Omental fat pad (tissue), 4 donors: ENCODE data around the gene PGM1. TPM values are rescaled to one million over a fixed set of nuclear protein-coding genes. Genes with fewer than 3 reads are reported as not detected.
A peak's percentile ranks its signal among the peaks of the same experiment; 100 is the strongest.

Experiments used
- ATAC-seq: fragments of 150-250 bp; one replicate; pipeline ENCODE4 v1.9.1; 2016; ENCODE audit warnings: mild to moderate bottlenecking, moderate library complexity; ENCODE audit not compliant: low FRiP score
- DNase-seq: peaks from one replicate; pipeline ENCODE4 v3.0.0-alpha.2; 2019; ENCODE audit warnings: low spot score
- total RNA-seq, 4 donors: library from RNA; depleted of rRNA; stranded (reverse); fragments of >200 nt; gene quantifications; one replicate each; pipeline ENCODE4 v1.1.0, GENCODE V29; 2016
- TF ChIP-seq, protein P1 (sequence below), 3 donors: fragments of 450-650 bp; IDR thresholded peaks; one replicate each; pipeline ENCODE4 v1.5.1; 2016 to 2017; ENCODE audit warnings: antibody characterized with exemption in 3 of 3, mild to moderate bottlenecking in 3 of 3, moderate library complexity in 2 of 3

Gene PGM1
- total RNA-seq, 4 donors from 2014 or later = 71.2 to 312 (median 162) TPM

DNA sequence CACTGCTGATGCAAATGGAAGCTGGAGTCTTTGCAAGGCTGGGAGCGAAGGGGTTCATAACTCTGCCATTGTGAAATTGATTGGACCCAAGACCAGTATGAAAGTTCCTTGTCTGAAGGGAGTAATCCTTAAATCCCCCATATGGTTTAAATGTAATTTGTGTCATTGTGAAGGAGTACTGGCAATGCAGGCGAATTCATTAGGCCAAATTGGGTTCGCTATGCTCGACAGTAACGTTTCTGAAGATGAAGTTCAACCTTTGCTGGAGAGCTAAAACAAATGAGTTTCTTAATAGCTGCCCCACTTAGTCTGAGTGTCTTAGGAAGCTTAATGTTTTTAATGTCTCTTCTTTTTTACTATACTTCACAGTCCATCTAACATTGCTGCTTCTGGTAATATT lies 27.5 kb downstream of the PGM1 start:
- DNase-seq (no peak), ATAC-seq (no peak)

DNA sequence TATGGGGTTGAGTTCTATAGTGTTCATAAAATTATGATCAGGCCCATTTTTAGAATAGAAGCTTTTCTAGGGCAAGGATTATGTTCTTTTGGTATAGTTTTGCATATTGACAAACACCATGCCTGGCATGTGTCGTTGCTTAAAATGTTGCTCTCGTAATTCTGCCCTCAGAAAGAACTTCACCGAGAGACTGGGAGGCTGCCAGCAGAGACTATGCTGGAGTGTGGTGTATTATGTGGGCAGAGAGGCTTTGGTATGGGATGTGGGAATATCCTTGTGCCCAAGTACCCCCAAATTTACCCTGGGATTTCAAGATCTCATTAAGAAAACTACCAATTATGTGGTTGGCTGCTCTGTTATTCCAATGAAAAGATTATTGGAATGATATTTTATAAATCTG lies 27.9 kb downstream of the PGM1 start:
- no peak for ATAC-seq
- TF ChIP-seq, protein P1, sequence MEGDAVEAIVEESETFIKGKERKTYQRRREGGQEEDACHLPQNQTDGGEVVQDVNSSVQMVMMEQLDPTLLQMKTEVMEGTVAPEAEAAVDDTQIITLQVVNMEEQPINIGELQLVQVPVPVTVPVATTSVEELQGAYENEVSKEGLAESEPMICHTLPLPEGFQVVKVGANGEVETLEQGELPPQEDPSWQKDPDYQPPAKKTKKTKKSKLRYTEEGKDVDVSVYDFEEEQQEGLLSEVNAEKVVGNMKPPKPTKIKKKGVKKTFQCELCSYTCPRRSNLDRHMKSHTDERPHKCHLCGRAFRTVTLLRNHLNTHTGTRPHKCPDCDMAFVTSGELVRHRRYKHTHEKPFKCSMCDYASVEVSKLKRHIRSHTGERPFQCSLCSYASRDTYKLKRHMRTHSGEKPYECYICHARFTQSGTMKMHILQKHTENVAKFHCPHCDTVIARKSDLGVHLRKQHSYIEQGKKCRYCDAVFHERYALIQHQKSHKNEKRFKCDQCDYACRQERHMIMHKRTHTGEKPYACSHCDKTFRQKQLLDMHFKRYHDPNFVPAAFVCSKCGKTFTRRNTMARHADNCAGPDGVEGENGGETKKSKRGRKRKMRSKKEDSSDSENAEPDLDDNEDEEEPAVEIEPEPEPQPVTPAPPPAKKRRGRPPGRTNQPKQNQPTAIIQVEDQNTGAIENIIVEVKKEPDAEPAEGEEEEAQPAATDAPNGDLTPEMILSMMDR (IDR thresholded peaks at IDR 0.05) = no peak
- DNase-seq = no peak

More for the DNA sequence above, 27.5 kb downstream of the PGM1 start:
- TF ChIP-seq, protein P1 (IDR thresholded peaks at IDR 0.05) = no peak

DNA sequence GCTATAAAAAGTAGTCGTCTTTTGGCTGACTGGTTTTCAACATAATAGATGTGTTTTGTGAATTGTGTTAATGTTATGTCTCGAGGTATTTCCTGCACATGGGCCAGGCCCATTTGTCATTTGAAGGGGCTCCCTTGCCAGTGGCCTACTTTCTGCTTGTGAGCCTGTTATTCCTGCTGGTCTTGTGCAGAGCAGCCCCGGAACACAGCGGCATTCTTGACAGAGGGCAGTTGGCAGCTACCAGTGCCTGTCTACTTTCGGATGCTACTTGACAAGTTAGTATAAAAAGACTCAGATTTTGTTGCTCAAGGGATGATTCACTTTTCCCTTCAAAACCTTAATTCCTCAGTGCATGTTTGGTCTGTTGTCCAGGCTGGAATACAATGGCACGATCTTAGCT lies 28.5 kb downstream of the PGM1 start:
- TF ChIP-seq, protein P1 (IDR thresholded peaks at IDR 0.05) = no peak
- peak; percentile 55 for ATAC-seq
- DNase-seq = no peak

DNA sequence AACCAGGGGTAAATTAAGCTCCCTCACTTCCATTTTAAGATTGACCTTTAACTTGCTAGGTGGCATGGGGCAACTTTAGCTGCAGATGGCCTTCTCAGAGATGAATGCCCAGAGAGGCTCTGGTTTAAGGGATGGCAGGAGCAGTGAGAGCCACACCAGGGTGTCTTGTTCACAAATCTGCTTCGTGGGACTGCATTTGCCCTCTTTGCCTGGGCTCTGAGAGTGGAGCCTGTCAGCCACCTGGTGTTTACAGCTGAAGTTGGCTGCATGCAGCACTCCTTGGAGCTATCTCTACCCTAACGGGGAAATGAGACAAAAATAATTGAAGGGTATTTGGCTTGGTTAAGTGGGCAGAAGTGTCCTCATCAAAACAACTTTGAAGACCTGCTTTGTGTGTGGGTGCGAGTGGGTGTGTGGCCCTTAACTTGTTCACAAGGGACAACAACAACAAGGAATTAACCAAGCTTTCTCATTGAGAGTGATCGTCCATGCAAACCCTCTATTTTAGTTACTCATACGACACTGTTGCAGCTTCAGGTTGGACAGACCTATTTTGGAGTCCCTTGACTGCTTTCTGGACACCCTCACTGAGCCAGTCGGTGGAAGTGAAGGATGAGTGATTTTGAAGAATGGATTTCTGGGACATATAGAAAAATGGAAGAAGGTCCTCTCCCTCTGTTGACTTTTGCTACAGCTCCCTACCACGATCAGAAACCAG lies 29.8 kb downstream of the PGM1 start:
- DNase-seq = no peak
- ATAC-seq = no peak
- TF ChIP-seq, protein P1 (IDR thresholded peaks at IDR 0.05) = no peak

DNA sequence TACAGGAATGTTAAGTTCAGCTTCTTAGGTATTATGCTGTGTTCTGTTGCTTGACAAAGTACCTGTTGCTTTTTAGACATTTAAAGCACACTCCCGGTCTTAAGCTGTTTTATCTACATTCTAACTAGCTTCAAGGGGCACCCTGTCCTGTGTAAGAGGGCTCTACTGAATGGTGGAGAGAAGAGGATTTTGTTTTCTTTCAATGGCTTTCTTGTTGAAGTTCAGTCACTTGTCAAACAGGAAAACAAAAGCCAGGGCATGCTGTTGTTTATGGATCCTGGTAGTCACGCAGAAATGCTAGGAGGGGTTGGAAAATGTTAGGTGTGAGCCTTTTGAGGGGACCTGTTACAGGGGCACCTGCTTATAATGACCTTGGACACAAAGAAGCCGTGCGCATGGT lies 30.7 kb downstream of the PGM1 start:
- DNase-seq (no peak), ATAC-seq (no peak)
- TF ChIP-seq, protein P1 (IDR thresholded peaks at IDR 0.05) = no peak

DNA sequence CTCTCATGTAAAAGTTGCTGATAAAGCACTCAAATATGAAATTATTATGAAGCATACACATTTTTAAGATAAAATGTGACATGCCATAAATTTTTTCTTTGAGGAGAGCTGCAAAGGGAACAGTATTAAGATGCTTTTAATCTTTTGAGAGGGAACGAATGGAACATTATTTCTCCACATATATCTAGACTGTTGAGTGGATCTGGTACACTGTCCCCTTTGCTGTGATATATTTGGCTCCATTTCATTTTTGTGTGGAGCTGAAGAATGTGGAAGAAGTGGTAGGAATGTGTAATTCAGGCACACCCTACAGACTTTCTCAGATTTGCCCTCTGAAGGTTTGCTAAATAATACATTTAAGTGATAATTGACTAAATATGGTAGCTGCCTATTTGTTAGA lies 31.7 kb downstream of the PGM1 start:
- ATAC-seq (no peak), DNase-seq (no peak)
- TF ChIP-seq, protein P1 (IDR thresholded peaks at IDR 0.05) = no peak

DNA sequence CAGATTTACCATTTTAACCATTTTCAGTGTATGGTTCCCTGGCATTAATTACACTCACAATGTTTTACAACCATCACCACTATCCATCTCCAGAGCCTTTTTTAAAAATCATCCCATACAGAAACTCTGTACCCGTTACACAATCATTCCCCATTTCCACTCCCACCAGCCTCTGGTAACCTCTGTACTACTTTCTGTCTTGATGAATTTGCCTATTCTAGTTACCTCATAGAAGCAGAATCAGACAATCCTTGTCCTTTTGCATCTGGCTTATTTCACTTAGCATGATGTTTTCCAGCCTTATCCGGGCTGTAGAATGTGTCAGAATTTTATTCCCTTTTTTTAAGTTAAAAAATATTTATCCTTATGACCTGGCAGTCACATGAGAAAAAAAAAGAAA lies 33.0 kb downstream of the PGM1 start:
- DNase-seq = no peak
- TF ChIP-seq, protein P1 (IDR thresholded peaks at IDR 0.05) = no peak
- ATAC-seq = peak; percentile 79
